AG09319 (cell line): ENCODE results near the gene ITGA11.

Experiments used
- DNase-seq: peaks from one replicate; pipeline ENCODE4 v3.0.0-alpha.2; 2010; ENCODE audit warnings: low read depth; ENCODE audit errors: extremely low read depth
- TF ChIP-seq, protein P1 (sequence below): IDR thresholded peaks from 2 replicates; pipeline ENCODE4 v1.5.1; 2011; ENCODE audit warnings: low read depth, mild to moderate bottlenecking, inconsistent platforms, low read length, moderate library complexity

The ITGA11 gene

DNA sequence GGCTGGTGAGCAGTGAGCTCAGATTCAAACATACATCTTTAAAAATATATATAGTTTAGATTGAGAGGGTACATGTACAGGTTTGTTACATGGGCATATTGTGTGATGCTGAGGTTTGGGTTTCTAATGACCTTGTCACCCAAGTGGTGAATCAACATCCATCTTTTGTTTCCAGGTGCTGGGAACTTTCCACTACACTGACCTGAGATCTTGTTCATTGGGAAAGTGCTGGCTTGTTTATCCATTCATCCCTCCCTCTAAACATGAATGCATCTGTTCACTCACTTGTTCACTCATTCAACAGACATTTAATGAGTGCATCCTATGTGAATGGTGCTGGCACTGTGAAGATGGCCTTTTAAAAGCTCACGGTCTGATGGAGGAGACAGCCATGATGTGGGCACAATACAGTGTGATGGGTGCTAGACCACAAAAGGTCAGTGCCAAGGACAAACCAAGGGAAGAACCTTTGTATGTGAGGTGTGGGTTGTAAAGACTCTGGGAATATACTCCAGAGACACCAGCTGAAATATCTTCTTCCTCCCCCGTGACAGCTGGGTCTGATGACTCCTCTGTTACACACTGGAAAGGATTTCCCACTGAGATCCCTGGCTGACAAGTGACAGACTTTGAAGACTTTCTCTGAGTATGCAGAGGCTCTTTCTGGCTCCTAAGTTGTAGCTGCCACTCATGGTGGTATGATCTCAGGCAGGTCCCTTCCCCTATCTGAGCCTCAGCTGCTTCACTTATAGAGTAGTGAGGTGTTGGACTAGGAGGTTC is 16.2 kb upstream of the ITGA11 start:
- TF ChIP-seq, protein P1, sequence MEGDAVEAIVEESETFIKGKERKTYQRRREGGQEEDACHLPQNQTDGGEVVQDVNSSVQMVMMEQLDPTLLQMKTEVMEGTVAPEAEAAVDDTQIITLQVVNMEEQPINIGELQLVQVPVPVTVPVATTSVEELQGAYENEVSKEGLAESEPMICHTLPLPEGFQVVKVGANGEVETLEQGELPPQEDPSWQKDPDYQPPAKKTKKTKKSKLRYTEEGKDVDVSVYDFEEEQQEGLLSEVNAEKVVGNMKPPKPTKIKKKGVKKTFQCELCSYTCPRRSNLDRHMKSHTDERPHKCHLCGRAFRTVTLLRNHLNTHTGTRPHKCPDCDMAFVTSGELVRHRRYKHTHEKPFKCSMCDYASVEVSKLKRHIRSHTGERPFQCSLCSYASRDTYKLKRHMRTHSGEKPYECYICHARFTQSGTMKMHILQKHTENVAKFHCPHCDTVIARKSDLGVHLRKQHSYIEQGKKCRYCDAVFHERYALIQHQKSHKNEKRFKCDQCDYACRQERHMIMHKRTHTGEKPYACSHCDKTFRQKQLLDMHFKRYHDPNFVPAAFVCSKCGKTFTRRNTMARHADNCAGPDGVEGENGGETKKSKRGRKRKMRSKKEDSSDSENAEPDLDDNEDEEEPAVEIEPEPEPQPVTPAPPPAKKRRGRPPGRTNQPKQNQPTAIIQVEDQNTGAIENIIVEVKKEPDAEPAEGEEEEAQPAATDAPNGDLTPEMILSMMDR, result no peak
- DNase-seq, result no peak

DNA sequence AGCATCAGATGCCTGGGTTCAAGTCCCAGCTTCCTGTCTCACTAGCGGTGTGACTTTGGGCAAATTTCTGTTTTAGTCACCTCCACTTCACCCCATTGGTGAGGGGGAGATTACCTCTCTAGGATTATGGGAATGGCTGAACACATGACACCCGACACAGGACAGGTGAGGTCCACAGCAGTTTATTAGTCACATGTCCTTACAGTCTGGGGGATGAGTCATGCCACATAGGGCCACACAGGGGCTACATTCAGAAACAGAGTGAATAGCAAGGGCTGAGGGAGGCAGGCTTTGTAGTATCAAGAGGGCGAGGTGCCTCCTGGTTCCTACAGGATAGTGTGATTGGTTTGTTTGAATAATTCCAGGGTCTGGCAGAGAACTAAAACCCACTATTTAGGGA is 15.2 kb upstream of the ITGA11 start:
- TF ChIP-seq, protein P1, result no peak
- DNase-seq, result no peak

DNA sequence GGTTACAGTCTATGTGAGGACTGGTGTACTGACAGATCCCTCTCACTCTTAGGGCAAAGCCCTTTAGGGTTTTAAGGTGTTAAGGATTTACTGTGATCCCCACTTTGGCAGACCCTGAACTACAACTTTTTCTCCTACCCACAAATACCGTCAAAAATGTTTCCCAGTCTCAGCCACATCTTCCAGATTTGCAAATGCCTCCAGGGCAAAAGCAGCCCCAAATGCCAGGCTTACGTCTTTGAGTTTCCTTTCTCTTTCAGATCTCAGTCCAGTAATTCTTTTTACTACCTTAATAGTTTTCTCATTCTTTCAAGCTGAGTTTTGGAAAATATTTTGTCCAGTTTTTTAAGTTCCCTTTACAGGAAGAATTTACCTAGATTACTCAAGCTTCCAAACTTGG is 13.4 kb upstream of the ITGA11 start:
- no peak for DNase-seq

GRCh38 chr15:68444336-68444735 is 12.4 kb upstream of the ITGA11 start:
- no peak for DNase-seq
- TF ChIP-seq, protein P1, result no peak

More for the DNA sequence above, 13.4 kb upstream of the ITGA11 start:
- TF ChIP-seq, protein P1, result no peak

- TF ChIP-seq, protein P1, result no peak
- DNase-seq, result no peak
Observed at GRCh38 chr15:68442903-68443302, 10.9 kb upstream of the ITGA11 start.

- DNase-seq, result no peak
- TF ChIP-seq, protein P1, result no peak
Observed at GRCh38 chr15:68442041-68442440, 10.1 kb upstream of the ITGA11 start.

- DNase-seq, result no peak
- TF ChIP-seq, protein P1, result no peak
Observed at GRCh38 chr15:68441045-68441743, 9.2 kb upstream of the ITGA11 start.
